Right cardiac atrium (tissue), 5 donors: ENCODE results near the gene AP5S1. TPM values are rescaled to one million over a fixed set of nuclear protein-coding genes. Genes with fewer than 3 reads are reported as not detected.

Experiments
- ATAC-seq, 2 donors: fragments of 200-7000 bp; cut with Tn5 transposase; one replicate each; pipeline versions ENCODE4 v1.8.0 to v1.9.1; 2020; ENCODE audit warnings: moderate library complexity in 2 of 2, mild to moderate bottlenecking in 1 of 2
- DNase-seq, 3 donors: peaks; one replicate each; pipeline ENCODE4 v3.0.0-alpha.2; 2020
- H3K27ac ChIP-seq: one replicate; pipeline ENCODE4 v1.5.1; 2013; ENCODE audit warnings: mild to moderate bottlenecking, low read length, control low read depth, moderate library complexity
- H3K27me3 ChIP-seq: one replicate; pipeline ENCODE4 v1.6.1; 2013; ENCODE audit not compliant: control insufficient read depth, insufficient read depth
- H3K4me1 ChIP-seq: one replicate; pipeline ENCODE4 v1.6.1; 2013; ENCODE audit warnings: low read length; ENCODE audit not compliant: control insufficient read depth, insufficient read depth
- H3K4me3 ChIP-seq: one replicate; pipeline ENCODE4 v1.5.1; 2013; ENCODE audit warnings: low read length, control low read depth
- H3K9me3 ChIP-seq: one replicate; pipeline ENCODE4 v1.6.1; 2013; ENCODE audit warnings: low read length; ENCODE audit not compliant: control insufficient read depth
- WGBS: extraction: QIAGEN DNeasy Blood & Tissue Kit; methylation state at CpG from one replicate; pipeline ENCODE4 v1.1.7; 2013; 5-methylcytosine and 5-hydroxymethylcytosine counted together
- intact Hi-C, 4 donors: fragments of 100-400 bp; cut with DNase I; formaldehyde crosslinking; loops; one replicate each; pipeline versions ENCODE4 v1.11.0 to v1.14.0; 2022 to 2023
- polyA plus RNA-seq: library from polyadenylated mRNA; stranded (reverse); fragments of 200-250 nt; gene quantifications from one replicate; pipeline ENCODE4 v1.2.3, GENCODE V29; 2013
- total RNA-seq, 4 donors: library from RNA; stranded (reverse); fragmentation: NEBNext Ultra II Directional; extraction: Animal tissue kit (Norgen Biotek cat#: 25700); gene quantifications; one replicate each; pipeline ENCODE4 v1.2.1, GENCODE V29; 2021
- donor health status: healthy with polysubstance abuse.
- donor health status: DM: no; HTN: yes; CAD: no.
- donor health status: DM: no; HTN: no; CAD: no.
- donor health status: DM: no; HTN: yes; CAD: no; lungs with severe emphysema.
- donor health status: DM: yes; HTN: yes; CAD: no.

AP5S1 gene
- total and polyA plus RNA-seq, 5 donors: 12.3 to 17.2 (median 12.6) TPM

GRCh38 chr20:3812975-3813847, 7.1 kb upstream of the AP5S1 start:
- Histone ChIP-seq H3K4me3 (no peak overlapping the region), H3K27me3 (no peaks in the 10 kb centered on the region), H3K4me1 (peaks cover 6% of the 10 kb centered on the region), H3K9me3 (no peaks in the 10 kb centered on the region), H3K27ac (no peak overlapping the region)
- DNase-seq (no peak), ATAC-seq (no peak)
- intact Hi-C loops: no loop called here
- 74% methylated on average over 8 of the region's 8 CpGs for WGBS

GRCh38 chr20:3813848-3814581, 6.3 kb upstream of the AP5S1 start:
- no peak overlapping the region for H3K27ac ChIP-seq
- no peak for ATAC-seq
- no peaks in the 10 kb centered on the region for H3K27me3 ChIP-seq
- no peak for DNase-seq
- no peaks in the 10 kb centered on the region for H3K9me3 ChIP-seq
- intact Hi-C loops: no loop called here
- 88% methylated on average over 12 of the region's 12 CpGs for WGBS
- H3K4me3 ChIP-seq: no peak overlapping the region
- H3K4me1 ChIP-seq: peaks cover 11% of the 10 kb centered on the region

GRCh38 chr20:3814928-3815495, 5.3 kb upstream of the AP5S1 start:
- ATAC-seq: no peak
- Histone ChIP-seq H3K4me3 (no peak overlapping the region), H3K27ac (no peak overlapping the region), H3K27me3 (no peaks in the 10 kb centered on the region), H3K9me3 (no peaks in the 10 kb centered on the region), H3K4me1 (peaks cover 14% of the 10 kb centered on the region)
- intact Hi-C loops: no loop called here
- 81% methylated on average over 7 of the region's 7 CpGs for WGBS
- DNase-seq: no peak

- Histone ChIP-seq H3K4me3 (no peak overlapping the region), H3K9me3 (no peaks in the 10 kb centered on the region), H3K4me1 (peaks cover 14% of the 10 kb centered on the region), H3K27ac (no peak overlapping the region), H3K27me3 (no peaks in the 10 kb centered on the region)
- DNase-seq: no peak
- 77% methylated on average over 9 of the region's 9 CpGs for WGBS
- intact Hi-C loops: no loop called here
- ATAC-seq: no peak
Observed at GRCh38 chr20:3815703-3816315, 4.5 kb upstream of the AP5S1 start.

- 77% methylated on average over 8 of the region's 8 CpGs for WGBS
- no peak overlapping the region for H3K4me3 ChIP-seq
- H3K27me3 ChIP-seq: no peaks in the 10 kb centered on the region
- ATAC-seq (peak; percentile 54 to 56), DNase-seq (peak; percentile 69 to 83 (median 82))
- peak overlapping the region; percentile 83 for H3K27ac ChIP-seq
- peaks cover 12% of the 10 kb centered on the region for H3K4me1 ChIP-seq
- H3K9me3 ChIP-seq: no peaks in the 10 kb centered on the region
- intact Hi-C loops: no loop called here
Observed at GRCh38 chr20:3818155-3819151, 1.9 kb upstream of the AP5S1 start.

GRCh38 chr20:3819411-3820047, 818 bp upstream of the AP5S1 start:
- no peak for ATAC-seq
- intact Hi-C loops: loop anchor here in 3 of 4 donors (2.0 to 5.0 kb wide), 2 partner anchors 32 to 35 kb away; partner anchors contain the start of gene CENPB (in 2 of the 3)
- Histone ChIP-seq H3K27ac (peak overlapping the region; percentile 99), H3K4me3 (peak overlapping the region; percentile 47), H3K27me3 (no peaks in the 10 kb centered on the region), H3K4me1 (peaks cover 12% of the 10 kb centered on the region), H3K9me3 (no peaks in the 10 kb centered on the region)
- 62% methylated on average over 20 of the region's 20 CpGs for WGBS
- peak in 1 of 3 donors; percentile 69 for DNase-seq

GRCh38 chr20:3820901-3821727, 767 bp downstream of the AP5S1 start:
- intact Hi-C loops: loop anchor here in 3 of 4 donors (2.0 to 5.0 kb wide), 2 partner anchors 34 to 36 kb away; partner anchors contain the start of gene CENPB (in 2 of the 3)
- Histone ChIP-seq H3K9me3 (no peaks in the 10 kb centered on the region), H3K4me1 (peaks cover 14% of the 10 kb centered on the region), H3K27ac (peak overlapping the region; percentile 99), H3K27me3 (no peaks in the 10 kb centered on the region), H3K4me3 (peak overlapping the region; percentile 47)
- DNase-seq (no peak), ATAC-seq (no peak)
- 42% methylated on average over 20 of the region's 20 CpGs for WGBS

- no peak overlapping the region for H3K27ac ChIP-seq
- intact Hi-C loops: loop anchor here in 3 of 4 donors (2.0 to 5.0 kb wide), 2 partner anchors 35 to 37 kb away; partner anchors contain the start of gene CENPB (in 2 of the 3)
Observed at GRCh38 chr20:3821996-3822395, 1.6 kb downstream of the AP5S1 start.

GRCh38 chr20:3823881-3824280, 3.5 kb downstream of the AP5S1 start:
- Histone ChIP-seq H3K27ac (no peak overlapping the region), H3K4me1 (peaks cover 7% of the 10 kb centered on the region), H3K4me3 (no peak overlapping the region), H3K27me3 (no peaks in the 10 kb centered on the region), H3K9me3 (no peaks in the 10 kb centered on the region)
- peak in 1 of 3 donors; percentile 64 for DNase-seq
- intact Hi-C loops: loop anchor here in 2 of 4 donors (5.0 kb wide), 1 partner anchor 37 kb away; the partner anchor contains the start of gene CENPB (in 2 of the 2)
- ATAC-seq: no peak
- 89% methylated on average over 20 of the region's 20 CpGs for WGBS

More at GRCh38 chr20:3821996-3822395, 1.6 kb downstream of the AP5S1 start:
- H3K4me1 ChIP-seq: peaks cover 14% of the 10 kb centered on the region
- no peaks in the 10 kb centered on the region for H3K27me3 ChIP-seq
- no peak for ATAC-seq
- DNase-seq: peak in 1 of 3 donors; percentile 63
- no peak overlapping the region for H3K4me3 ChIP-seq
- H3K9me3 ChIP-seq: no peaks in the 10 kb centered on the region
- WGBS: 94% methylated on average over 14 of the region's 14 CpGs
